K562 (cell line): Measurements from ENCODE around the gene LRRC74B. TPM values are rescaled to one million over a fixed set of nuclear protein-coding genes. Genes with fewer than 3 reads are reported as not detected.

Experiments
- BMI1 ChIP-seq: fragments of 150-350 bp; IDR thresholded peaks from 2 replicates; pipeline ENCODE4 v1.6.1; 2014; ENCODE audit warnings: low read length
- FOXJ3 ChIP-seq: sonication (generic); formaldehyde crosslinking; IDR thresholded peaks from 2 replicates; pipeline ENCODE4 v1.4.0; 2020; ENCODE audit warnings: mild to moderate bottlenecking, missing genetic modification reagents
- GTF2F1 ChIP-seq: IDR thresholded peaks from 2 replicates; pipeline ENCODE4 v1.6.1; 2011; ENCODE audit warnings: low read depth, low read length, improper control_type of control experiment
- HNRNPH1 ChIP-seq: fragments of 200-400 bp; formaldehyde crosslinking; optimal IDR thresholded peaks from 2 replicates; pipeline ENCODE3; 2017; ENCODE audit warnings: low read depth, mild to moderate bottlenecking, low read length, moderate library complexity
- KAT7 ChIP-seq: sonication (generic); formaldehyde crosslinking; IDR thresholded peaks from 2 replicates; pipeline ENCODE4 v1.8.0; 2022; ENCODE audit warnings: missing genetic modification reagents, mild to moderate bottlenecking, borderline replicate concordance
- LEF1 ChIP-seq: fragments of 450-650 bp; IDR thresholded peaks from 2 replicates; pipeline ENCODE4 v1.6.1; 2016; ENCODE audit warnings: mild to moderate bottlenecking
- MYBL2 ChIP-seq, 2 experiments: fragments of 450-650 bp in 1 of 2; sonication (generic) in 1 of 2; formaldehyde crosslinking in 1 of 2; IDR thresholded peaks; 2 replicates each; pipeline versions ENCODE4 v1.6.1 to v1.8.1; 2017 to 2022; ENCODE audit warnings: borderline replicate concordance in 1 of 2, inconsistent platforms in 1 of 2, low read depth in 1 of 2, mild to moderate bottlenecking in 1 of 2, missing genetic modification reagents in 1 of 2, moderate library complexity in 1 of 2
- NFE2L1 ChIP-seq: fragments of 450-650 bp; IDR thresholded peaks from 2 replicates; pipeline ENCODE4 v1.6.1; 2016; ENCODE audit warnings: missing genetic modification characterization, low read depth, mild to moderate bottlenecking, missing compliant biosample characterization, moderate library complexity, borderline replicate concordance
- POLR2A ChIP-seq: fragments of 450-650 bp; conservative IDR thresholded peaks from 2 replicates; pipeline ENCODE4 v1.6.1; 2016
- POLR2AphosphoS5 ChIP-seq: IDR thresholded peaks from 2 replicates; pipeline ENCODE4 v1.6.1; 2011; ENCODE audit warnings: mild to moderate bottlenecking, low read depth, low read length, moderate library complexity; ENCODE audit not compliant: control insufficient read depth, insufficient read depth
- SMAD1 ChIP-seq: fragments of 150-350 bp; IDR thresholded peaks from 2 replicates; pipeline ENCODE4 v1.6.1; 2014; ENCODE audit warnings: low read length, low read depth; ENCODE audit not compliant: partially characterized antibody
- SMARCA4 ChIP-seq: fragments of 450-650 bp; IDR thresholded peaks from 2 replicates; pipeline ENCODE4 v1.6.1; 2016
- SREBF1 ChIP-seq: fragments of 150-350 bp; IDR thresholded peaks from 2 replicates; pipeline ENCODE4 v1.6.1; 2014; ENCODE audit warnings: antibody characterized with exemption, low read depth, low read length, borderline replicate concordance
- TCF7L2 ChIP-seq: fragments of 150-350 bp; IDR thresholded peaks from 2 replicates; pipeline ENCODE4 v1.6.1; 2016; ENCODE audit warnings: low read depth, mild to moderate bottlenecking, low read length, moderate library complexity
- TGIF2 ChIP-seq: sonication (generic); formaldehyde crosslinking; IDR thresholded peaks from 2 replicates; pipeline ENCODE4 v1.8.1; 2022; ENCODE audit warnings: mild to moderate bottlenecking, missing genetic modification reagents, moderate library complexity
- ZNF507 ChIP-seq: conservative IDR thresholded peaks from 2 replicates; pipeline ENCODE4 v1.6.1; 2017; ENCODE audit warnings: missing genetic modification characterization, missing compliant biosample characterization
- polyA plus RNA-seq, 8 experiments: library from polyadenylated mRNA; depleted of rRNA in 4 of 8; stranded (reverse) in 5 of 8; unstranded in 3 of 8; fragments of >200 nt; fragmentation: Nextera tagmentation in 2 of 8; fragmentation: Illumina TruSeq in 1 of 8; extraction: Ambion mirVana in 2 of 8; extraction: Trizol in 1 of 8; gene quantifications; 2 replicates each; pipeline versions ENCODE4 v1.2.1 to v1.2.3, GENCODE V29; 2011 to 2014; ENCODE audit warnings: inconsistent platforms in 1 of 8, missing spikeins in 1 of 8
- total RNA-seq, 7 experiments: library from RNA; depleted of rRNA in 6 of 7; stranded (reverse); fragments of >200 nt in 6 of 7; fragmentation: Illumina TruSeq in 2 of 7; extraction: Trizol in 2 of 7; gene quantifications; 2 replicates each; pipeline versions ENCODE4 v1.2.1 to v1.2.3, GENCODE V29; 2011 to 2021; ENCODE audit warnings: low replicate concordance in 1 of 7
- TF ChIP-seq, protein P1 (sequence below): sonication (generic); formaldehyde crosslinking; IDR thresholded peaks from 2 replicates; pipeline ENCODE4 v1.4.0; 2020; ENCODE audit warnings: mild to moderate bottlenecking, missing genetic modification reagents
- TF ChIP-seq, protein P2 (sequence below): fragments of 200-800 bp; sonication (Bioruptor generic); IDR thresholded peaks from 2 replicates; pipeline ENCODE4 v1.6.1; 2017; ENCODE audit warnings: missing genetic modification characterization, missing compliant biosample characterization
- TF ChIP-seq, protein P3 (sequence below): fragments of 450-650 bp; IDR thresholded peaks from 2 replicates; pipeline ENCODE4 v1.6.1; 2017; ENCODE audit warnings: antibody characterized with exemption
- TF ChIP-seq, protein P4 (sequence below): fragments of 450-650 bp; IDR thresholded peaks from 2 replicates; pipeline ENCODE4 v1.6.1; 2017; ENCODE audit warnings: antibody characterized with exemption, mild to moderate bottlenecking

LRRC74B gene
- total and polyA plus RNA-seq, 9 of the 15 experiments (the other 6 are each of a cell fraction or from before 2014, with no cell fraction given): not detected

DNA sequence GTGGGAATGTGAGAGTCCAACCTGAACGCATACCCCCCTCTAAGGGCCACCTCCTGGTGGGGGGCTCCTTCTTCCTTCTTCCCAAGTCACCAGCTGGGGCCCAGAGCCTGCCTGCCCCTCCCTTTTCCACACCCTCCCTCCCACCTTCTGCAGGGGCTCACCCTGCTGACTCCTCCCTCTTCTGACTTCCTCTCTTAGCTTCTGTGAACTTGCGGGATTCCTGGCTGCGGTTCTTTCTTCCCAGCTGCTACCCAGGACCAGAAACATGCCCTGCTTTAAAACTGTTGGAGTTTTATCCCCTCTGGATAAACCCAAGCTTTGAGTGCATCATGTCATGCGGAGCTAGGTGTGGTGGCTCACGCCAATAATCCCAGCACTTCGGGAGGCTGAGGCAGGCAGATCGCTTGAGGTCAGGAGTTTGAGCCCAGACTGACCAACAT, 10.2 kb downstream of the LRRC74B start (continued):
- no peak for TF ChIP-seq GTF2F1
- TF ChIP-seq, protein P1, sequence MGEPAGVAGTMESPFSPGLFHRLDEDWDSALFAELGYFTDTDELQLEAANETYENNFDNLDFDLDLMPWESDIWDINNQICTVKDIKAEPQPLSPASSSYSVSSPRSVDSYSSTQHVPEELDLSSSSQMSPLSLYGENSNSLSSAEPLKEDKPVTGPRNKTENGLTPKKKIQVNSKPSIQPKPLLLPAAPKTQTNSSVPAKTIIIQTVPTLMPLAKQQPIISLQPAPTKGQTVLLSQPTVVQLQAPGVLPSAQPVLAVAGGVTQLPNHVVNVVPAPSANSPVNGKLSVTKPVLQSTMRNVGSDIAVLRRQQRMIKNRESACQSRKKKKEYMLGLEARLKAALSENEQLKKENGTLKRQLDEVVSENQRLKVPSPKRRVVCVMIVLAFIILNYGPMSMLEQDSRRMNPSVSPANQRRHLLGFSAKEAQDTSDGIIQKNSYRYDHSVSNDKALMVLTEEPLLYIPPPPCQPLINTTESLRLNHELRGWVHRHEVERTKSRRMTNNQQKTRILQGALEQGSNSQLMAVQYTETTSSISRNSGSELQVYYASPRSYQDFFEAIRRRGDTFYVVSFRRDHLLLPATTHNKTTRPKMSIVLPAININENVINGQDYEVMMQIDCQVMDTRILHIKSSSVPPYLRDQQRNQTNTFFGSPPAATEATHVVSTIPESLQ (CRISPR knock-in tag): peak; percentile 52; the same call in 1 of the 2 replicates
- 0 out of 2 replicates have a peak, but pooled peaks have one; percentile 82 for TF ChIP-seq KAT7 (CRISPR knock-in tag)
- no peak; the same call in 1 of the 2 replicates for TF ChIP-seq TCF7L2
- no peak for TF ChIP-seq TGIF2 (CRISPR knock-in tag)
- TF ChIP-seq POLR2A: no peak
- TF ChIP-seq, protein P2, sequence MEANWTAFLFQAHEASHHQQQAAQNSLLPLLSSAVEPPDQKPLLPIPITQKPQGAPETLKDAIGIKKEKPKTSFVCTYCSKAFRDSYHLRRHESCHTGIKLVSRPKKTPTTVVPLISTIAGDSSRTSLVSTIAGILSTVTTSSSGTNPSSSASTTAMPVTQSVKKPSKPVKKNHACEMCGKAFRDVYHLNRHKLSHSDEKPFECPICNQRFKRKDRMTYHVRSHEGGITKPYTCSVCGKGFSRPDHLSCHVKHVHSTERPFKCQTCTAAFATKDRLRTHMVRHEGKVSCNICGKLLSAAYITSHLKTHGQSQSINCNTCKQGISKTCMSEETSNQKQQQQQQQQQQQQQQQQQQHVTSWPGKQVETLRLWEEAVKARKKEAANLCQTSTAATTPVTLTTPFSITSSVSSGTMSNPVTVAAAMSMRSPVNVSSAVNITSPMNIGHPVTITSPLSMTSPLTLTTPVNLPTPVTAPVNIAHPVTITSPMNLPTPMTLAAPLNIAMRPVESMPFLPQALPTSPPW (CRISPR knock-in tag): peak; percentile 90
- TF ChIP-seq SMARCA4: peak; percentile 47
- no peak; the same call in 1 of the 2 replicates for TF ChIP-seq LEF1
- TF ChIP-seq, protein P3, sequence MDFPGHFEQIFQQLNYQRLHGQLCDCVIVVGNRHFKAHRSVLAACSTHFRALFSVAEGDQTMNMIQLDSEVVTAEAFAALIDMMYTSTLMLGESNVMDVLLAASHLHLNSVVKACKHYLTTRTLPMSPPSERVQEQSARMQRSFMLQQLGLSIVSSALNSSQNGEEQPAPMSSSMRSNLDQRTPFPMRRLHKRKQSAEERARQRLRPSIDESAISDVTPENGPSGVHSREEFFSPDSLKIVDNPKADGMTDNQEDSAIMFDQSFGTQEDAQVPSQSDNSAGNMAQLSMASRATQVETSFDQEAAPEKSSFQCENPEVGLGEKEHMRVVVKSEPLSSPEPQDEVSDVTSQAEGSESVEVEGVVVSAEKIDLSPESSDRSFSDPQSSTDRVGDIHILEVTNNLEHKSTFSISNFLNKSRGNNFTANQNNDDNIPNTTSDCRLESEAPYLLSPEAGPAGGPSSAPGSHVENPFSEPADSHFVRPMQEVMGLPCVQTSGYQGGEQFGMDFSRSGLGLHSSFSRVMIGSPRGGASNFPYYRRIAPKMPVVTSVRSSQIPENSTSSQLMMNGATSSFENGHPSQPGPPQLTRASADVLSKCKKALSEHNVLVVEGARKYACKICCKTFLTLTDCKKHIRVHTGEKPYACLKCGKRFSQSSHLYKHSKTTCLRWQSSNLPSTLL: no peak
- no peak for TF ChIP-seq ZNF507 (tag)
- TF ChIP-seq SREBF1: no peak
- no peak for TF ChIP-seq HNRNPH1
- no peak for TF ChIP-seq SMAD1
- no peak for TF ChIP-seq MYBL2 (IDR thresholded peaks at IDR 0.05; ENCODE audit: low read depth)
- no peak for TF ChIP-seq MYBL2 (CRISPR knock-in tag; IDR thresholded peaks at IDR 0.05; ENCODE audit: borderline replicate concordance)
- no peak for TF ChIP-seq FOXJ3
- TF ChIP-seq, protein P4, sequence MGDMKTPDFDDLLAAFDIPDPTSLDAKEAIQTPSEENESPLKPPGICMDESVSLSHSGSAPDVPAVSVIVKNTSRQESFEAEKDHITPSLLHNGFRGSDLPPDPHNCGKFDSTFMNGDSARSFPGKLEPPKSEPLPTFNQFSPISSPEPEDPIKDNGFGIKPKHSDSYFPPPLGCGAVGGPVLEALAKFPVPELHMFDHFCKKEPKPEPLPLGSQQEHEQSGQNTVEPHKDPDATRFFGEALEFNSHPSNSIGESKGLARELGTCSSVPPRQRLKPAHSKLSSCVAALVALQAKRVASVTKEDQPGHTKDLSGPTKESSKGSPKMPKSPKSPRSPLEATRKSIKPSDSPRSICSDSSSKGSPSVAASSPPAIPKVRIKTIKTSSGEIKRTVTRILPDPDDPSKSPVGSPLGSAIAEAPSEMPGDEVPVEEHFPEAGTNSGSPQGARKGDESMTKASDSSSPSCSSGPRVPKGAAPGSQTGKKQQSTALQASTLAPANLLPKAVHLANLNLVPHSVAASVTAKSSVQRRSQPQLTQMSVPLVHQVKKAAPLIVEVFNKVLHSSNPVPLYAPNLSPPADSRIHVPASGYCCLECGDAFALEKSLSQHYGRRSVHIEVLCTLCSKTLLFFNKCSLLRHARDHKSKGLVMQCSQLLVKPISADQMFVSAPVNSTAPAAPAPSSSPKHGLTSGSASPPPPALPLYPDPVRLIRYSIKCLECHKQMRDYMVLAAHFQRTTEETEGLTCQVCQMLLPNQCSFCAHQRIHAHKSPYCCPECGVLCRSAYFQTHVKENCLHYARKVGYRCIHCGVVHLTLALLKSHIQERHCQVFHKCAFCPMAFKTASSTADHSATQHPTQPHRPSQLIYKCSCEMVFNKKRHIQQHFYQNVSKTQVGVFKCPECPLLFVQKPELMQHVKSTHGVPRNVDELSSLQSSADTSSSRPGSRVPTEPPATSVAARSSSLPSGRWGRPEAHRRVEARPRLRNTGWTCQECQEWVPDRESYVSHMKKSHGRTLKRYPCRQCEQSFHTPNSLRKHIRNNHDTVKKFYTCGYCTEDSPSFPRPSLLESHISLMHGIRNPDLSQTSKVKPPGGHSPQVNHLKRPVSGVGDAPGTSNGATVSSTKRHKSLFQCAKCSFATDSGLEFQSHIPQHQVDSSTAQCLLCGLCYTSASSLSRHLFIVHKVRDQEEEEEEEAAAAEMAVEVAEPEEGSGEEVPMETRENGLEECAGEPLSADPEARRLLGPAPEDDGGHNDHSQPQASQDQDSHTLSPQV: no peak
- TF ChIP-seq BMI1: no peak
- no peak for TF ChIP-seq NFE2L1
- no peak for TF ChIP-seq POLR2AphosphoS5
